HPDE6-E6E7 (cell line): ENCODE data around the gene ZNF273.
"Not testable (repeated sequence)": the region's sequence is repeated elsewhere in the genome, so short reads cannot be mapped to it uniquely, and the experiment has no call there.

Experiments
- DNase-seq: peaks from one replicate; pipeline ENCODE4 v3.0.0; 2011; ENCODE audit warnings: missing footprints; ENCODE audit errors: extremely low spot score

ZNF273 gene

DNA sequence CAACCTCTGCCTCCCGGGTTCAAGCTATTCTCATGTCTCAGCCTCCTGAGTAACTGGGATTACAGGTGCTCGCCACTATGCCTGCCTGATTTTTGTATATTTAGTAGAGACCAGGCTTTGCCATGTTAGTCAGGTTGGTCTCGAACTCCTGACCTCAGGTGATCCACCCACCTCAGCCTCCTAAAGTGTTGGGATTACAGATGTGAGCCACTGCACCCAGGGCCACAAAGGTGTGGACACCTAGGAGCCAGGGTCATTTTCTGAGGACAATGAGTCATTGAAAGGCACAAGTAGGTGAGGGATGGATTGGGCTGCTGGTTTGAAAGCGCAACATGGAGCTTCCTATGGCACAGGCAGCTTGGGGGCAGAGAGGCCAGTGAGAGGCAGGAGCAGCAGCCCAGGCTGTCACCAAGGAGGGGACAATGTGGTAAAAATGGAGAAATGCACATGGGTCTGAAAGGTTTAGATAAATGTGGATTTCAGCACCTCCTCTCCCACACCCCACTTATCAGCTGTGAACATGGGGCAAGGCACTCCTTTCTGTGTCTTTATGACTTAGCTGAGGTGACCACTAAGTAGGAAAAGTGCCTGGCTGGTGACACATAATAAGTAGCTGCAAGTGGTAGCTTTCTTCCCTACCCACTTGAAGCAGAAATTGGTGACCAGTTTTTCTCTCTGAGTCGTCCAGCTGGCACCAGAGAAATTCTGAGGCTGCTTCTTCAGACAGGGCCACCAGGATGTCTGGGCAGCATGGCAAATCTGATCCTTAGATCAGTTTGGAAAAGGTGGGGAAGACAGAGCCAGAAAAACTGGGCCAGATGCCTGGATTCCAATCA is 41.8 kb downstream of the ZNF273 start:
- DNase-seq, result not testable (repeated sequence)

DNA sequence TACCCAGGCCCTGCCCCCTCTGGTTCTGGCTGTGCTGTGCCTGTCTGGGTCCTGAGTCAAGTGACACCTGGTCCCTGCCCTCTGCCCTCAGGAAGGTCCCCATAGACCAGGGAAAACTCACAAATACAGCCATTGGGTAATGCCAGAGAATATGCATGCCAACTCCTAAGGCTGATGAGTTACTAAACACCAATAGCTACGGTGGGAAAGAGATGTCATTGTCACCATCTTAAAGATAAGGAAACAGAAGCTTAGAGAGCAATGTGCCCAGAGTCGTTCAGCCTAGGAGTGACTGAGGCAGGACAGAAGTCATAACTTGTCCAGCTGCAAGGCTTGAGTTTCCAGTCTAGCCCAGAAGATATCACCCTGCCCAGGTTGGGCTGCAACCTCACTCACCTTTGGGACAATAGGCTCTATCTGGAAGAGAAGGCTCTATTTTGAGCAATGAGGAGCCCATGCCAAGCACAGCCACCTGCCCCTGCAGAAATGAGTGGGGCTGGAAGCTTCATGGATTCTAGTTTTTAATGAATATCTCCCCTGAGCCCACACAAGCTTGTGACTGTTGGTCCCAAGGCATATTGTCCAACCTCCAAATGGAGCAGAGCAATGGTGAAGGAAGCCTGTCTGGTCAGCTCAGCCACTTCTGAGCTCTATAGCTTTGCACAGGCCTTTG is 42.6 kb downstream of the ZNF273 start:
- DNase-seq, result no peak

DNA sequence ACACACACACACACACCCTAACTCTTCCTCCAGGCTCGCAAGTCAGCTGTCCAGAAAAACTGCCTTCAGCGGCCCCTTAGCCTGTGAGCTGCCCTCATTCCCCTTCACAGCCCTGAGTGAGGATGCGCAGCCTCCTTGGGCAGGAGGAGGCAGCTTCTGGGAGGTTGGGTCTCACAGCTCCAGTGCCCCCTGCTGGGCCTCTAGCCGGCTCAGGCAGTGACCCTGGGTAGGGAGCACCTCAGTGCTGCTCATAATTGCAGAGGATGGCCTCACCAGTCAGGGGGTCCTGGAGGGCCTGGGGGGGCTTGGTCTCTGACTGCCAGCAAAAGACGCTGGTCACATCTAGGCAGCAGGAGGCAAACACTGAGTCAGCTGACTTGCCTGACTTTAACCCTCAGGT is 43.7 kb downstream of the ZNF273 start:
- no peak for DNase-seq

DNA sequence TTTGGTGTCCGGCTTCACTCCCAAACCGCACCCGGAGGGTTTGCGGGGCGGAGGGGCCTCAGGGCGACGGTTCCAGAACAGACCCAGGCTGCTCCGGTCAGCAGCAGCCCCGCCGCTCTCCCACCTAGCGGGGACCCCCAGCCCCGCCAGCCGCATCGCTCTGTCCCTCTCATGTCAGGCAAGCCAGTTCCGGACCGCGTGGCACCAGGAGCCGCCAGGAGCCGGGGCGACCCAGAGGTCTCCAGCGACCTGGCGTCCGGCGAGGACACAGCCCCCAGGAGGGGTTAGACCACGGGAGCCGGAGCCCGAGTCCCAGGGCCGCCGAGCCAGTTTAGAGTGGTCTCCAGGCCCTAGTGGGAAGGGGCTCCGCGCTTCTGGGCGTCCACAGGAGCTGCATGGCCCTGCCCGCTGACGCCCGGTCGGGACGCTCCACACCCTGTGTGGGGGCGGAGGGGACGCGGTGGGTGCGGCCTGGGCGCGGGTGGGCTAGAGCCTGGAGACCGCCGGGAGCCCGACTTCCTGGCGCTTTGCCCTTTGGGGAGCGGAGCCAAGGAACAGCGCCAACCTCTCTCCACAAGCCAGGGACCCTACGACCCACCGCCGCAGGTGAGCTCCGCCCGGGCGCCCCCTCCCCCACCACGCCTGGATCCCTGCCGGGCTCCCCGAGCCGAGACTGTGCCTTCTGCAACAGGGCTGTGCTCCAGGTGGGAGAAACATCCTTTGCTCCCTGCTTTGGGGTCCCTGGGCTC is 44.4 kb downstream of the ZNF273 start:
- DNase-seq, result no peak

DNA sequence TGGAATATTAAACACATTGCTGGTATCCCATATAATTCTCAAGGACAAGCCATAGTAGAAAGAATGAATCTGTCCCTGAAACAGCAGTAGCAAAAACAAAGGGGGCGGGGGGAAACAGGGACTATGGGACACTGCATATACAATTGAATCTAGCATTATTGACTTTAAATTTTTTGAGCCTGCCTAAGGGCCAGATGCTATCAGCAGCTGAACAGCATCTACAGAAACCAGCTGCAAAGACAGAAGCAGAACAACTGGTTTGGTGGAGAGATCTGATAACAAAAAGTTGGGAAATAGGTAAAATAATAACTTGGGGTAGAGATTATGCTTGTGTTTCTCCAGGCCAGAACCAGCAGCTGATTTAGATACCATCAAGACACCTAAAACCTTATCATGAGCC is 45.7 kb downstream of the ZNF273 start:
- not testable (repeated sequence) for DNase-seq

DNA sequence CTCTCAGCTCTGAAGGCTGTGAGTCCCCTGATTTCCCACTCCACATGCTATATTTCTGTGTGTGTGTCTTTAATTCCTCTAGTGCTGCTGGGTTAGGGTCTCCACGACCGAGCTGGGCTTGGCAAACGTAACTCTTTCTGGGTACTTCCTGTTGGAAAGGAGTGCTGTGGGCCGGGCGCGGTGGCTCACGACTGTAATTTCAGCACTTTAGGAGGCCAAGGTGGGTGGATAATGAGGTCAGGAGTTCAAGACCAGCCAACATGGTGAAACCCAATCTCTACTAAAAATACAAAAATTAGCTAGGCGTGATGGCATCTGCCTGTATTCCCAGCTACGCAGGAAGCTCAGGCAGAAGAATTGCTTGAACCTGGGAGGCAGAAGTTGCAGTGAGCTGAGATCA is 47.6 kb downstream of the ZNF273 start:
- DNase-seq, result not testable (repeated sequence)

DNA sequence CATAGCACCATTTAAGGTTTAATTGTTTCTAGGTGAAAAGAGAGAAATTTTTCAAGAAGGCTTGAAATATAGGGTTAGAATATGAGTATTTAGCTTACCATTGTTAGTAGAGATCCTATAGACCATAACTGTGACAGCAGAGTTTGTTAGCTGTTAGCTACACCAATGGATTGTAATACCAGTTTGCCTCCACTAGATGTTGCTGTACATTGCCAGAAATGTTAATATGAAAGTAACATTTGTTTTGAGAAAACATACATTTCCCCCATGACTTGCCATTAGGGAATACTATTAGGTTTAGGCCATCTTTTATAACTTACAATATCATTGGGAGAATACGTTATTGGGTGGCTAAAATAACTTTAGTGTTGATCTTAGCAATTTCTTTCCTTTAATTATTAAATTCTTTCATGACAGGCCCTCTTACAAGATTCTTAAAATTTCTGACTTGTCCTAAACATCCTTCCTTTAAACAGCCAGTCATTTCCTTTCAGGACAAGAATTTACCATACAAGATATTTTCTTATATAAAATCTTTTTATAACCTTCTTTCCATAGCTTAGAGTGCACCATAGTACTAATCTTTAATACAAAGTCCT is 48.3 kb downstream of the ZNF273 start:
- DNase-seq, result peak; percentile 26

DNA sequence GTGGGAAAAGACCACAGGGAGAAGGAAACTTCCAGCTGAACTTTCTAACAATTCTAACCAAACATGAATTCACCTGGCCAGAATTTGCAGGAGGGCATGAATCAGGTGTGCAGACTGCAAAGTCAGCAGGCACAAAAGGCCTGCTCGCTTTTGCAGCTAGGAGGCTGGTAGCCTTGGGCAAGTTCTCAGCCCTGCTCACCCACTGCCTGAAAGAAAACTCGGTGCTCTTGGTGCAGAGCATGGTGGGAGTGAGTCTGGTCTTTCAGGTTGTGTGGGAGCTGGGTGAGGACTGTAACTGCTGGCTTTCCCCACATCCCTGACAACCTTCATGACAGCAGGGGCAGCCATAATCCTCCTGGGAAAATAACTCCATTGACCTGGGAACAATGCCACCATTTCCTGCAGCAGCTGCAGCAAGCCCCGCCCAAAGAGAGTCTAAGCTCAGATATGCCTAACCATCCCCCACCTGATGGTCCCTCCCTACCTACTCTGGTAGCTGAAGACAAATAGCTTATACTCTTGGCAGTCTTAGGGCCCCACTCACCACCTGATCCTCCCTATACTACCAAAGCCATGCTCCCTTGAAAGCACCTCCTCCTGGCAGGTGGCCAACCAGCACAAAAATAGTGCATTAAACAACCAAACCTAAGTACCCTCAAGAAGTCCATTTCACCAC is 56.1 kb downstream of the ZNF273 start:
- DNase-seq, result no peak

DNA sequence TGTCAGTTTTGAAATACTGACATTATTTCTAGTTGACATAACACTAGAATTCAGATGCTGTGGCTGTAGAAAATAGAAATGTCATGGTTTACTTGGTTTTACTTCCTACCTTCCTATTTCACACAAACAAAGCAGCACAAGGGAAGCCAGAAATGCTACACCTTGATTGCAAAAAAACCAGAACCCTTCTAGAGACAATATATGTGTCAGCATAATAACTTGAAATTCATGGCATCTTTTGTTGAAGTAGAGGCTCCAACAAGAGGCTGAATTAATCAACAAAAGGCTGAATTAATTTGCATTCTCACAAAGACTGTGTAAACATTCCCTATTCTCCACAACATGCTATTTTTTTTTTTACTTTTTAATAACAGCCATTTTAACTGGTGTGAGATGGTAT is 62.5 kb downstream of the ZNF273 start:
- no peak for DNase-seq

DNA sequence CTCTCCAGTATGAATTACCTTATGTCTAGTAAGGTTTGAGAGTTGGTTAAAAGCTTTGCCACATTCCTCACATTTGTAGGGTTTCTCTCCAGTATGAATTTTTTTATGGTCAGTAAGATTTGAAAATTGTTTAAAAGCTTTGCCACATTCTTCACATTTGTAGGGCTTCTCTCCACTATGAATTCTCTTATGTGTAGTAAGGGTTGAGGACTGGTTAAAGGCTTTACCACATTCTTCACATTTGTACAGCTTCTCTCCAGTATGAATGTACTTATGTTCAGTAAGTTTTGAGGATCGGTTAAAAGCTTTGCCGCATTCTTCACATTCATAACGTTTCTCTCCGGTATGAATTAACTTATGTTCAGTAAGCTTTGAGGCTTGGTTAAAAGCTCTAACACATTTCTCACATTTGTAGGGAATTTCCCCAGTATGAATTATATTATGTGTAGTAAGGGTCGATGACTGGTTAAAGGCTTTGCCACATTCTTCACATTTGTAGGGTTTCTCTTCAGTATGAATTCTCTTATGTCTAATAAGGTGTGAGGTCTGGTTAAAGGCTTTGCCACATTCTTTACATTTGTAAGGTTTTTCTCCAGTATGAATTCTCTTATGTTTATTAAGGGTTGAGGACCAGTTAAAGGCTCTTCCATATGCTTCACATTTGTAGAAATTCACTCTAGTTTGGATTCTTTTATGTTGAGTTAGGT is 75.6 kb downstream of the ZNF273 start:
- no peak for DNase-seq
